Large intestine (tissue), 3 donors: ENCODE results near the gene ADARB2. TPM values are rescaled to one million over a fixed set of nuclear protein-coding genes. Genes with fewer than 3 reads are reported as not detected.

Experiments
- DNase-seq, 2 donors: peaks; one replicate each; pipeline versions ENCODE4 v3.0.0 to v3.0.0-alpha.2; 2013
- H3K27ac ChIP-seq: one replicate; pipeline ENCODE4 v1.5.1; 2013; ENCODE audit warnings: low read length
- H3K27me3 ChIP-seq: 2 replicates; pipeline ENCODE4 v1.6.1; 2013; ENCODE audit warnings: low read length; ENCODE audit not compliant: control insufficient read depth, insufficient read depth
- H3K36me3 ChIP-seq: 2 replicates; pipeline ENCODE4 v1.6.1; 2013; ENCODE audit warnings: low read length; ENCODE audit not compliant: control insufficient read depth, insufficient read depth
- H3K4me1 ChIP-seq: one replicate; pipeline ENCODE4 v1.6.1; 2013; ENCODE audit warnings: low read length; ENCODE audit not compliant: control insufficient read depth, insufficient read depth
- H3K4me3 ChIP-seq: one replicate; pipeline ENCODE4 v1.5.1; 2013; ENCODE audit warnings: low read length
- H3K9me3 ChIP-seq: one replicate; pipeline ENCODE4 v1.6.1; 2013; ENCODE audit warnings: mild to moderate bottlenecking, low read depth, low read length, moderate library complexity; ENCODE audit not compliant: control insufficient read depth
- WGBS: methylation state at CpG from one replicate; pipeline ENCODE4 v1.1.5; 2013; ENCODE audit warnings: low lambda C conversion rate; ENCODE audit not compliant: insufficient coverage; 5-methylcytosine and 5-hydroxymethylcytosine counted together
- polyA plus RNA-seq: library from polyadenylated mRNA; unstranded; fragments of 120-200 nt; gene quantifications from one replicate; pipeline ENCODE4 v1.2.1, GENCODE V29; 2013

The ADARB2 gene
- polyA plus RNA-seq, 1 donor = 0.52 TPM

DNA sequence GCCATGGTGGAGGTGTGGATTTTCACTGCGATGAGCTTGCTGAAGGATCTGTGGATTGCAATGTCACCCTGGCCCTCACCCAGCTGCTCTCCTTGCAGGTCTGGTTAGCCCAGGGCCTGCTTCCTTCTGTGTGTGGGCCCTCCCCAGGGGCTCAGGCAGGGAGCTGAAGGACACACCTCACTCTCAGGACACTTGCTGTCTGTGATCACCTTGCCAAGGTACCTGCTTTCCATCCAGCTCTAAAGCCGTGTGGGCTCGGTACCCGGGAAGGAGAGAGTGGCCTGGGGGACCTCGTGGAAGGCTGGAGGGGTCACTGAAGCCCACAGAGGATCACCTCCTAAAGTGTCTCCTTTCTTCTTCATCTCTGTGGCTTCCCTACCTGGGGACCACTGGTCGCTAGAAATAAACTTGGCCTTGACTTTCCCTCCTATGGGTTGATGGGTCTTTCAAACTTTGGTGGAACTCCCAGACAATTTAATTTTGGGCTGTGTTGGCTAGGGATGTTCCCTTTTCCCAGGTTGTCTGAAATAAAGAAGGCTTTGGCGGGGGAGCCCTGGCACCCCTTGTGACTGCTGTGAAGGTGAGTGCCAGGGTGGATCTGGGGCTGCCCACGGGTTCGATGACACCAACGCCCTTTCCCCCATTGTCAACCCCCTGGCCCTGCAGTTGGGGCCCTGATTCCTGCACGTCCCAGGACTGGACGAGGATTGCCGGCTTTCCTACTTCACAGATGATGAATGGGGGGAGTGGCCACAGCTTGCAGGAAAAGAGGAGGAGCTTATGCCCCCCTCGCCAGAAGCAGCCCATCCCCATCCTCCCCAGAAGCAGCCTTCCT is 331.0 kb downstream of the ADARB2 start:
- Histone ChIP-seq H3K4me3 (no peak overlapping the region), H3K36me3 (no peaks in the 10 kb centered on the region), H3K9me3 (peaks cover 2% of the 10 kb centered on the region), H3K27me3 (peaks cover under 1% of the 10 kb centered on the region), H3K4me1 (no peaks in the 10 kb centered on the region), H3K27ac (no peak overlapping the region)
- WGBS = 100% methylated on average over 1 of the region's 14 CpGs
- DNase-seq = no peak

DNA sequence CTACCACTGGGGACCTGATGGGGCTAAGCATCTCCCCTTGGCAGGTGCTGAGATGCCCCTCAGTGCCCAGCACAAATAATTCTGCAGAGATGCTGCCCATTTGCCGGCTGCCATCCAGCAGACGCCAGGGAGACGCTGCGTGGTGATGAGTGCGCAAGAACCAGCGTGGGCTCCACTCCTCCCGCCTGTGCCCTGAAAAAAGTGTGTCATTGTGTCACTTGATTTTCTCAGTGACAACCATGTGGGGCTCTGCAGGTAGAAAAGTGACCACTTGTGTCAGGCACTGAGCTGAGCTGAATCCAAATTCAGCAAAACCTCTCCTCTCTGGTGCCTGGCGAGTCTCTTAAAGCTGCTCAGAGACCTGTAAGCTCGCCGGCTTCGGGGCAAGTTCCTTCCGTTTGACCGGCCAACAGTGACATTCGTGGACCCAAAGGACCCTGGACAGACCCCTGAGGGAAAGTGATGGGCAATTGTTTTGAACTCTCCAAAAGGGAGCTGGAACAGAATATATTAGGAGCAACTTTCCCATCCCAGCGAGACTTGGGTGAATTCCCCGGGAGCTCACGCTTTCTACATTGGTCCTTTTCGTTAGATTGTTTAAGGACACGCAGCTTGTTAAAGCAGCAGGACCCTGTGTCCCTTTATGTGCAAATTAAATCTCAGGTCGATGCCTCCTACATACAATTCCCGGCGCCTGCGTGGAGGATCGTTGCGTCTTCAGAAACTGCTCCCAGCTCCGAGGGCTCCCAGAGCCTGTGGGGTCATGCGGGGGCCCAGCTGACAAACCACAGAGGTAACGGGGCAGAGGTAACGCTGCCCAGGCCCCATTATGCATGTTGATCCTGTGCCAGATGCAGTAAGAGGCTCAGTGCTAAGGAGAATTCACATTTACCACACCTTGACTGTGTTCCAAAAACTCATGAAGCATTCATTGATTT is 332.7 kb downstream of the ADARB2 start:
- WGBS = no CpG with 5 or more reads among the region's 29 CpGs

DNA sequence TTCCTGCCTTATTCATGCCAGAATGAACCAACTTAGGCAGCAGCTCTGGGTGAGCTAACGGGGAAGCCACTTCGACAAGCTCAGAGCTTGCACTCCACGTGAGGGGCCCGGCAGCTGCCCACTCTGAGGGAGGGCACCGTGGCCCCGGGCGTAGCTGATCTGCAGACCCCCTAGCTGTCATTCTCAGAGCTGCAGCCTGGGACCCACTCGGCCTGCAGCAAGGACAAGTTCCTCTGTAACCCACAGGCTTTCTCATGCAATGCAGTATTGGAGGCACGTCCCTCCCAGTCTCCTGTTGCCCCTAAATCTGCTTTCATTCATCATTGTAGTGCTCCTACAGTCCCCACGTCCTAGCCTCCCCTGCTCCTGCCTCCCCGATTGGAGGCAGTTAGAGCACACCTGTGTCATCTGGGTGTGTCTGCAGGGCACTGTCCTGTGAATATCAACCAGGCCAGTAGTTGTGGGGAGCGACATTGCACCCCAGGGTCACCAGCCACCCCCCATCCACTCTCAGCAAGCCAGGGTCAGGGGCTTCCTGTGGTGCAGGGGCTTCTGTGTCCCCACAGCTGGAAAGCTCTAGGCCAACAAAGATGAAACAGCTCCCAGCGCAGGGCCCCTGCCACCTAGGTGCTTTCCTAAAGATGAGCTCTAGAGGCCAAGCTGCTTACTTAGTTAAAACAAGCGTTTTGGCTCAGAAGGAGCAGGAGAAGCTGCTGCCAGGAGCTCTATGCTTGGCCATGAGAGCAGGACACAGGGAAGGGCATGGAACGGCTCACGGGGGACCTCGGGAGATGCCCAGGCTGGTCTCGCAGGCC is 333.6 kb downstream of the ADARB2 start:
- no peak for DNase-seq
- whole genome bisulfite sequencing = no CpG with 5 or more reads among the region's 18 CpGs

More for the DNA sequence above, 332.7 kb downstream of the ADARB2 start:
- DNase-seq = no peak
- H3K4me3 ChIP-seq = no peak overlapping the region
- no peaks in the 10 kb centered on the region for H3K27me3 ChIP-seq
- H3K27ac ChIP-seq = no peak overlapping the region
- H3K4me1 ChIP-seq = peaks cover 5% of the 10 kb centered on the region
- H3K36me3 ChIP-seq = no peaks in the 10 kb centered on the region
- H3K9me3 ChIP-seq = peaks cover 2% of the 10 kb centered on the region

DNA sequence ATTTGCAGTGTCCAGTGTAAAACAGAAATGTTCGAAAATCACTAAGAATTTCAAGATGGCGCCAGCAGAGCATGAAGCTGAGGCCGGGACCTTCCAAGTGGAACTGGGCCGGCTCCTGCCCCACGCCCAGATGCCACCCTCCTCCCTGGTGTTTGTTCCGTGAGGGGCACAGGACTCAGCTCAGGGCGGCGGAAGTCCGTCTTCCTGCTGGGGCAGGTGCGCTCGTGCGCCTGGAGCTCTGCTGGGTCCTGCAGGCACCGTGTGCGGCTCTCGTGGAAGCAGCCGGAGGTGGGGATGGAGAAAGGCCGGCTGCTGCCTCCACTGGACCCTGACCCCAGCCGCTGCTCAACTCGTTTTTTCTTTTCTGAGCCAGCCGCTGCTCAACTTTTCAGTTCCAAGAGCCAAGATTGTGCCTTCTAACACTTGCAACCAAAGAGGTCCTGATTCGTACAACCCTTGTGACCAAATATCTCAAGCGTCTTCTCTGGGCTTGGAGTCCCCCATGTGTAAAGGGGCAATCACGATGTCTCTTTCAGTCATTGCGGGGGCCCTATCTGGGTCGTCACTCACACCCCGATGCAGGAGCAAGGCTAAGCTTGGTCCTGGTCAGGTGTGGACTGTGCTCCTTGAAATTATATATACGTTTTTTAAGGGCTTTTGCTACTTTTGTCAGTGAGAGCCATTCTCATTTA is 334.4 kb downstream of the ADARB2 start:
- no peak for DNase-seq
- Histone ChIP-seq H3K9me3 (peaks cover 2% of the 10 kb centered on the region), H3K27me3 (no peaks in the 10 kb centered on the region), H3K27ac (no peak overlapping the region), H3K4me1 (peaks cover 5% of the 10 kb centered on the region), H3K4me3 (no peak overlapping the region), H3K36me3 (no peaks in the 10 kb centered on the region)
- 87% methylated on average over 3 of the region's 27 CpGs for WGBS

More for the DNA sequence above, 333.6 kb downstream of the ADARB2 start:
- no peaks in the 10 kb centered on the region for H3K36me3 ChIP-seq
- no peaks in the 10 kb centered on the region for H3K27me3 ChIP-seq
- peaks cover 5% of the 10 kb centered on the region for H3K4me1 ChIP-seq
- peaks cover 2% of the 10 kb centered on the region for H3K9me3 ChIP-seq
- no peak overlapping the region for H3K27ac ChIP-seq
- no peak overlapping the region for H3K4me3 ChIP-seq

DNA sequence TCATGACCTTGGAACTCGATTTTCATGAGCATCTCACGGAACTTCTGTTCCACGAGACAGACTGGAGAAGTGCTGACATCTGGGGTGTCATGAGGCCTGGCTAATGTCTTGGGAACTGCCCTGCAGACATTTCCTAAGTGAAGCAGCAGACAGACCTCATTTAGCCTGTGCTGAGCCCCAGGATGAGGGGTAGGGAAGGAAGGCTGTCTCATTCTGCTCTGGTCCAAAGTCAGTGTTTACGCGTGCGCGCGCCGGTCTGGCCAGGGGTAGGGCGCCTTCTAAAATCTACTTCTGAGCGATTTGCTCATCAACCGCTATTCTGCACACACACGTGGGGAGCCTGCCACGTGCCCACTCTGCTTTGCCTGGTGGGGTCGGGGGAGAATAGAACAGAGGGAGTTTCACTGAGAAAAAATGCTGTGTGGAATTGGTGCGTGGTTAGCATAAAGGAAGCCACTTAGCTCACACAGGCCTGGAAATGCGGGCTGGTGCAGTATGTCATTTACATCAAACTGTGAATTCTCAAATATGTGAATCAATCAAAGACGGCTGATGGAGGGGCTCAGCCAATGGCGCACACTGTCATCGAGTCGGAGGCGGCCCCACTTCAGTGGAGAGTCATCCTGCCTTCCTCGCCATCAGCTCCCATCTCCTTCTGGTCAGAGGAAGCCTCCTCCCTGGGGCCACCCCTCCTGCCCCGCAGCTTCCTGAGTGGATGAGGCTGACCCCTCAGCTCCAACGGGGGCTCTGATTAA is 335.1 kb downstream of the ADARB2 start:
- WGBS = 100% methylated on average over 6 of the region's 25 CpGs
- no peak for DNase-seq
- Histone ChIP-seq H3K27me3 (no peaks in the 10 kb centered on the region), H3K9me3 (peaks cover 2% of the 10 kb centered on the region), H3K4me3 (no peak overlapping the region), H3K4me1 (peaks cover 5% of the 10 kb centered on the region), H3K27ac (no peak overlapping the region), H3K36me3 (no peaks in the 10 kb centered on the region)

DNA sequence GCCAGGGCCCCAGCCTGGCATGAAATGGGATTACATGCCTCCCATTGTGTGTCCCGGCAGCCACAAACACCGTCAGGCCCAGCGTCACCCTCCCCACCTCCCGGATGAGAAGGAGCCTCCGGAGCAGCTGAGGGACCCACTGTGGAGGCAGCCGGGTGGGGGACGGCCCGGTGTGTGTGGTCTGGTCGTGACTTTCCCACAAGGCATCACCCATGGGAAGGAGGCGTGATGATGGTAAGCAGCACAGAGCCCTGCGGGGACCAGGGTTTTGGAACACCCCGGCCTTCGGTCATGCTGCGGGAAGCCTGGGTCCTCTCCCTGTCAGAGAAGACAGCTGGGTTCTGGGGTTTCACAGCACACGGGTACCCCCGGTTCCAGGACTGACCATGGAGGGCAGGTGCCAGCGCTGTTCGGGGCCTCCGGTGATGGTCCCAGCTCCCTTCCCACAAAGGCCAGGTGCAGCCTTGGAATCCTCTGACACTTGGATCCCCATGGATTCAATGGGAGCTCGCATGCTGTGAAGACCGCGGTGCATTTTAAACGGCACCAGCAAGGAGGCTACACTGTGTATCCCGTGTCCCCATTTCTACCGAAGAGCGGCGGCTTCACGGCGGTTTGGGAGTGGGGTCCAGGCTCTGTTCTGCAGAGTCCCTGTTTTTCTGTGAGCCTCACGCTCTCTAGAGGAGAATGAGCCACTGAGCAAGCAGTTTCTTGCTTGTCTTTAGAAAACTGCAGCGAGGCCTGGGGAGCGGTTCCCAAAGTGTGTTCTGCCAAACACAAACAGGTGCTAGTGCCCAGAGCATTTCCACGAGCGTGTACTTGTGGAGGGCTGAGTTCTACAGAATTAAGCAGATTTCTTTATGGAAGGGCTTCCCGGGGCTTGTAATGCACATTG is 336.0 kb downstream of the ADARB2 start:
- no peaks in the 10 kb centered on the region for H3K27me3 ChIP-seq
- no peak overlapping the region for H3K4me3 ChIP-seq
- no peak overlapping the region for H3K27ac ChIP-seq
- no peak for DNase-seq
- no peaks in the 10 kb centered on the region for H3K36me3 ChIP-seq
- peaks cover 2% of the 10 kb centered on the region for H3K9me3 ChIP-seq
- peaks cover 5% of the 10 kb centered on the region for H3K4me1 ChIP-seq
- no CpG with 5 or more reads among the region's 35 CpGs for WGBS

DNA sequence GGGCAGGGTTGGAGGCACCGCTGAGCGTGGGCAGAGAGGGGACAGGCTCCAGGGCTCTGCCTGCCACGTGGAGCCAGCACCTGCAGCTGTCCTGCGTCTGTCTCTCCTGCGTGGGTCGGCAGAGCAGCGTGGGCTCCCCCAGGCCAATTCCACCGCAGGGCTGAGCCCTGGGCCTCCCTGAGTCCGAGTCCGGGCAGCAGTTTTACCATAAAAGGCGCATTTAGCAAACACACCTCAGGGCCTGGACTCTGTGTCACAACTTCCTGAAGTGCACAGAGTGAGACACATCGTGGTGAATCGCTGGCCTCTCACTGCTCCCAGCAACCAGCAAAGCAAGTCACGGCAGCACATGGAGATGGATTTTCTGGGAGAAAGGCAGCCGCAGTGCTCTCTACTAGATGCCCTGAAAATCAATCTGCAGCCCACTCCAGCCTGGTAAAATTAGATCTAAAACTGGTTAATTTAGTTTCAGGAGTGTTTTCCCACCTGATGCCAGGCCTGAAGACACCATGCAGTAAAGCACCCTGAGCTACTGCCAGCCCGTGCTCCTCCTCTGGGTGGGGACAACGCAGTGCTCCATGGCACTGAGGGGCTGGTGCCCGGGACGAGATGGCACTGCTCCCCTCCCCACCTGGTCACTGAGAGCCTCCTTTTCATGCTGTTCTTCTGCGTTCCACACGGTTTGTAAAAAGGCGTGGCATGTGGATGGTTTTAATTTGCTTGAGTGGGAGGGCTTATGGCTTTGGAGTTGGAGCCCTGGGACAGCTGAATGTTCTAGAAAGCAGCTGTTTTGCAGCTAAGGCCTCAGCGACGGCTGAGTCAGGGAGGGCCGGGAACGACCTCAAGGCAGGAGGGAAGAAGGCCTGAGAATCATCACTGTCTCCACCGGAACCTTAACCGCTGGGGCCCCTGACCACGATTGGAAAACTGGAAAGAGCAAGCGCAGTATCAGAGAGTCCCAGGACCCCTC is 336.9 kb downstream of the ADARB2 start:
- H3K27ac ChIP-seq = no peak overlapping the region
- WGBS = no CpG with 5 or more reads among the region's 30 CpGs
- peak in 1 of 2 donors; percentile 28 for DNase-seq
- H3K9me3 ChIP-seq = peaks cover 2% of the 10 kb centered on the region
- H3K27me3 ChIP-seq = no peaks in the 10 kb centered on the region
- H3K4me3 ChIP-seq = no peak overlapping the region
- no peaks in the 10 kb centered on the region for H3K36me3 ChIP-seq
- peaks cover 5% of the 10 kb centered on the region for H3K4me1 ChIP-seq
